AG09319 (cell line): ENCODE results near the gene COPRS.

Source experiments
- DNase-seq: peaks from one replicate; pipeline ENCODE4 v3.0.0-alpha.2; 2010; ENCODE audit warnings: low read depth; ENCODE audit errors: extremely low read depth
- TF ChIP-seq, protein P1 (sequence below): IDR thresholded peaks from 2 replicates; pipeline ENCODE4 v1.5.1; 2011; ENCODE audit warnings: low read depth, mild to moderate bottlenecking, inconsistent platforms, low read length, moderate library complexity

Gene COPRS

DNA sequence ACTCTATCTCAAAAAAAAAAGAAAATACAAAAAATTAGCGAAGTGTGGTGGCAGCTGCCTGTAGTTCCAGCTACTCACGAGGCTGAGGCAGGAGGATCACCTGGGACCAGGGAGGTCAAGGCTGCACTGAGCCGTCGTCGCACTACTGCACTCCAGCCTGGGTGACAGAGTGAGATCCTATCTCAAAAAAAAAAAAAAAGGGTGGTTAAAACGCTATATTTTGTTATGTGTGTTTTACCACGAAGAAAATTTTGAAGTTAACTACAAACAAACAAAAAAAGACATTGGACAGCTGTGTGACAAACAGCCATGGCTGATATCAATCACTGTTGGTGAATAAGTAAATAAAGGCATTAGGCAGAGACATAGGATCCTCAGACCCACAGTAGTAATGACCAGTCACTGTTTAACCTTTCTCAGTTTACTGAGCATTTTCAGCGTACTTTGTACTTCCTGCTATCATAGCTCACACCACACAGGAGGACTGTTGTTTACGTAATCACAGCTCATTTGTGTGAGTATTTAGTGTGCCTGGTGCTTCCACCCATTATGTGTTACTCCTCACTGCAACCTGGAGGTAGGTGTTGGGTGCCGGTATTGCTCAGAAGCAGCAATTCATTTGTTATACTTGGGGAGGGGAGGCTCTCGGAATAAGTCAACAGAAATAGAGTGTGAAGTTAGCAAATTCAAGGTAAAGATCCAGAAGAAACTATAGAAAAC is 55.4 kb downstream of the COPRS start:
- DNase-seq = no peak

DNA sequence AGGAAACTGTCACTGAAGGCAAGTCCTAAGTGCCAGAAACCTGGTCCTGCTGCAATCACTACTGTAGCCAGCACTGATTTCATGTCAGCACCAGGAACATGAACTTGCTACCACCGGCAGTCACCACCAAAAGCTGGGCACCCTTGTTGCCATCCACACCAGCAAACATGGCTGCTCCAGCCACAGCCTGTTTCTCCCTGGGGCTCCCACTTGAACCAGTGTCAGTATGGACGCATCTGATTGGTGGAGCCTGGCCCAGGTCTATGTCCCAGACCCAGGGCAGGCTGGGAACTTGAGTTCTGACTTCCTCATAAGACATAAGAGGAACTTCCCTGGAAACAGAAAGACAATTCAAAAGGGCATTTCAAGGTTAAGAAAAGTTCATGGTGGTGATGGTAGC is 56.5 kb downstream of the COPRS start:
- TF ChIP-seq, protein P1, sequence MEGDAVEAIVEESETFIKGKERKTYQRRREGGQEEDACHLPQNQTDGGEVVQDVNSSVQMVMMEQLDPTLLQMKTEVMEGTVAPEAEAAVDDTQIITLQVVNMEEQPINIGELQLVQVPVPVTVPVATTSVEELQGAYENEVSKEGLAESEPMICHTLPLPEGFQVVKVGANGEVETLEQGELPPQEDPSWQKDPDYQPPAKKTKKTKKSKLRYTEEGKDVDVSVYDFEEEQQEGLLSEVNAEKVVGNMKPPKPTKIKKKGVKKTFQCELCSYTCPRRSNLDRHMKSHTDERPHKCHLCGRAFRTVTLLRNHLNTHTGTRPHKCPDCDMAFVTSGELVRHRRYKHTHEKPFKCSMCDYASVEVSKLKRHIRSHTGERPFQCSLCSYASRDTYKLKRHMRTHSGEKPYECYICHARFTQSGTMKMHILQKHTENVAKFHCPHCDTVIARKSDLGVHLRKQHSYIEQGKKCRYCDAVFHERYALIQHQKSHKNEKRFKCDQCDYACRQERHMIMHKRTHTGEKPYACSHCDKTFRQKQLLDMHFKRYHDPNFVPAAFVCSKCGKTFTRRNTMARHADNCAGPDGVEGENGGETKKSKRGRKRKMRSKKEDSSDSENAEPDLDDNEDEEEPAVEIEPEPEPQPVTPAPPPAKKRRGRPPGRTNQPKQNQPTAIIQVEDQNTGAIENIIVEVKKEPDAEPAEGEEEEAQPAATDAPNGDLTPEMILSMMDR = no peak
- DNase-seq = no peak

More for the DNA sequence above, 55.4 kb downstream of the COPRS start:
- TF ChIP-seq, protein P1 = no peak
